A673 (cell line): ENCODE measurements around the gene TAGAP. TPM values are rescaled to one million over a fixed set of nuclear protein-coding genes. Genes with fewer than 3 reads are reported as not detected.
"Not testable (repeated sequence)": the region's sequence is repeated elsewhere in the genome, so short reads cannot be mapped to it uniquely, and the experiment has no call there.

Experiments used
- BruUV-seq: library from RNA; stranded (reverse); fragments of 400-500 nt; replicated peaks from 2 replicates; lab custom pipeline; 2021; lab: Mats Ljungman, UMichigan
- CTCF ChIA-PET: fragments of 300-600 bp; sonication (Branson Sonifier 250); formaldehyde crosslinking; loops from one replicate; lab custom pipeline; 2022; ENCODE audit warnings: antibody characterized with exemption; lab: Charles Lee
- POLR2A ChIA-PET: fragments of 300-600 bp; sonication (Branson Sonifier 250); formaldehyde crosslinking; loops from one replicate; lab custom pipeline; 2022; ENCODE audit warnings: antibody characterized with exemption; ENCODE audit not compliant: low non-redundant PET; lab: Charles Lee
- DNase-seq: peaks from one replicate; pipeline ENCODE4 v3.0.0-alpha.2; 2015; ENCODE audit warnings: low spot score
- H3K27ac ChIP-seq: fragments of 200-600 bp; sonication (generic); 2 replicates; pipeline ENCODE4 v1.5.1; 2016; ENCODE audit warnings: mixed run types, low read depth, mild to moderate bottlenecking, mixed read lengths, antibody characterized with exemption, low read length; ENCODE audit not compliant: poor library complexity, severe bottlenecking
- H3K27me3 ChIP-seq: fragments of 200-600 bp; sonication (generic); replicated peaks from 2 replicates; pipeline ENCODE4 v1.6.1; 2017; ENCODE audit warnings: mixed run types, low read depth, mild to moderate bottlenecking, mixed read lengths, antibody characterized with exemption, low read length; ENCODE audit not compliant: insufficient read depth, poor library complexity
- H3K36me3 ChIP-seq: fragments of 200-600 bp; sonication (generic); 2 replicates; pipeline ENCODE4 v1.6.1; 2016; ENCODE audit warnings: mixed run types, mild to moderate bottlenecking, mixed read lengths, antibody characterized with exemption, low read length; ENCODE audit not compliant: insufficient read depth, poor library complexity, severe bottlenecking
- H3K4me1 ChIP-seq: fragments of 200-600 bp; sonication (generic); 2 replicates; pipeline ENCODE4 v1.6.1; 2017; ENCODE audit warnings: mixed run types, mild to moderate bottlenecking, mixed read lengths, antibody characterized with exemption, low read length; ENCODE audit not compliant: insufficient read depth, poor library complexity, severe bottlenecking
- H3K4me3 ChIP-seq: fragments of 200-600 bp; sonication (generic); 2 replicates; pipeline ENCODE4 v1.5.1; 2016; ENCODE audit warnings: low read depth, mixed run types, mild to moderate bottlenecking, mixed read lengths, low read length; ENCODE audit not compliant: poor library complexity, severe bottlenecking
- H3K9me3 ChIP-seq: fragments of 200-600 bp; sonication (generic); 2 replicates; pipeline ENCODE4 v1.6.1; 2016; ENCODE audit warnings: mixed run types, low read depth, mild to moderate bottlenecking, mixed read lengths, antibody characterized with exemption, low read length; ENCODE audit not compliant: poor library complexity, severe bottlenecking
- CTCF ChIP-seq: fragments of 300-800, 200-600 bp; sonication (generic); conservative IDR thresholded peaks from 2 replicates; pipeline ENCODE4 v1.5.1; 2017; ENCODE audit warnings: low read depth, mild to moderate bottlenecking, antibody characterized with exemption, low read length, moderate library complexity, mixed read lengths
- EZH2 ChIP-seq: fragments of 200-600 bp; sonication (generic); IDR thresholded peaks from 2 replicates; pipeline ENCODE4 v1.6.1; 2017; ENCODE audit warnings: borderline replicate concordance, low read depth, mild to moderate bottlenecking, mixed read lengths, antibody characterized with exemption, low read length; ENCODE audit not compliant: poor library complexity, severe bottlenecking
- intact Hi-C: fragments of 100-400 bp; cut with micrococcal nuclease; formaldehyde crosslinking; loops from one replicate; pipeline ENCODE4 v1.10.0; 2022; ENCODE audit not compliant: unreplicated experiment
- total RNA-seq: library from RNA; stranded (reverse); gene quantifications from 2 replicates; pipeline ENCODE4 v1.2.3, GENCODE V29; 2021

TAGAP gene
- total RNA-seq, 1 experiment from 2014 or later: not detected

- no peak for DNase-seq
- no peaks in the 10 kb centered on the region for H3K9me3 ChIP-seq
- no peaks in the 10 kb centered on the region for H3K4me1 ChIP-seq
- ChIA-PET POLR2A (no interaction called here), CTCF (no interaction called here)
- H3K4me3 ChIP-seq: no peak overlapping the region
- TF ChIP-seq EZH2 (no peak), CTCF (no peak)
- no peaks in the 10 kb centered on the region for H3K27me3 ChIP-seq
- intact Hi-C loops: no loop called here
- H3K27ac ChIP-seq: no peak overlapping the region
- BruUV-seq: no TSS peak
- H3K36me3 ChIP-seq: no peaks in the 10 kb centered on the region
These were observed 12.9 kb downstream of the TAGAP start for GRCh38 chr6:159031846-159032245.

- ChIA-PET CTCF (no interaction called here), POLR2A (no interaction called here)
- TF ChIP-seq CTCF: no peak
- TF ChIP-seq EZH2: no peak
These were observed 14.6 kb downstream of the TAGAP start for GRCh38 chr6:159030168-159030567.

GRCh38 chr6:159025224-159025623 lies 19.6 kb downstream of the TAGAP start:
- H3K9me3 ChIP-seq, H3K27ac ChIP-seq, CTCF ChIA-PET, intact Hi-C loops, H3K36me3 ChIP-seq, H3K27me3 ChIP-seq, H3K4me1 ChIP-seq, POLR2A ChIA-PET, H3K4me3 ChIP-seq, BruUV-seq, DNase-seq: not testable (repeated sequence)

More at GRCh38 chr6:159030168-159030567, 14.6 kb downstream of the TAGAP start:
- no peak for DNase-seq
- BruUV-seq: no TSS peak
- no peak overlapping the region for H3K4me3 ChIP-seq
- H3K27me3 ChIP-seq: no peaks in the 10 kb centered on the region
- no peaks in the 10 kb centered on the region for H3K36me3 ChIP-seq
- no peak overlapping the region for H3K27ac ChIP-seq
- no peaks in the 10 kb centered on the region for H3K4me1 ChIP-seq
- no peaks in the 10 kb centered on the region for H3K9me3 ChIP-seq
- intact Hi-C loops: no loop called here

GRCh38 chr6:159023893-159024292 lies 20.9 kb downstream of the TAGAP start:
- ChIA-PET POLR2A (no interaction called here), CTCF (no interaction called here)
- H3K36me3 ChIP-seq: no peaks in the 10 kb centered on the region
- TF ChIP-seq EZH2: no peak
- no peaks in the 10 kb centered on the region for H3K4me1 ChIP-seq
- H3K27ac ChIP-seq: no peak overlapping the region
- H3K9me3 ChIP-seq: peaks cover 4% of the 10 kb centered on the region
- H3K27me3 ChIP-seq: no peaks in the 10 kb centered on the region
- BruUV-seq: no TSS peak
- no peak for DNase-seq
- intact Hi-C loops: no loop called here
- H3K4me3 ChIP-seq: no peak overlapping the region
